Upper lobe of left lung (tissue), 4 donors: ENCODE data around the gene HES2.

ENCODE experiments used
- EP300 ChIP-seq, 4 donors: sonication (generic); formaldehyde crosslinking; IDR thresholded peaks; one replicate each; pipeline ENCODE4 v1.5.1; 2017; ENCODE audit warnings: antibody characterized with exemption in 4 of 4, control low read depth in 2 of 4
- POLR2A ChIP-seq, 4 donors: fragments of 450-650 bp; IDR thresholded peaks; one replicate each; pipeline ENCODE4 v1.5.1; 2016 to 2017; ENCODE audit warnings: antibody characterized with exemption in 4 of 4, mild to moderate bottlenecking in 2 of 4
- POLR2AphosphoS5 ChIP-seq, 2 donors: sonication (generic); formaldehyde crosslinking; IDR thresholded peaks; one replicate each; pipeline ENCODE4 v1.5.1; 2017; ENCODE audit warnings: antibody characterized with exemption in 2 of 2
- TF ChIP-seq, protein P1 (sequence below), 6 experiments: fragments of 450-650 bp in 4 of 6; fragments of 200-600 bp in 2 of 6; sonication (generic) in 2 of 6; IDR thresholded peaks; one replicate each; pipeline ENCODE4 v1.5.1; 2016 to 2019; ENCODE audit warnings: antibody characterized with exemption in 6 of 6

DNA sequence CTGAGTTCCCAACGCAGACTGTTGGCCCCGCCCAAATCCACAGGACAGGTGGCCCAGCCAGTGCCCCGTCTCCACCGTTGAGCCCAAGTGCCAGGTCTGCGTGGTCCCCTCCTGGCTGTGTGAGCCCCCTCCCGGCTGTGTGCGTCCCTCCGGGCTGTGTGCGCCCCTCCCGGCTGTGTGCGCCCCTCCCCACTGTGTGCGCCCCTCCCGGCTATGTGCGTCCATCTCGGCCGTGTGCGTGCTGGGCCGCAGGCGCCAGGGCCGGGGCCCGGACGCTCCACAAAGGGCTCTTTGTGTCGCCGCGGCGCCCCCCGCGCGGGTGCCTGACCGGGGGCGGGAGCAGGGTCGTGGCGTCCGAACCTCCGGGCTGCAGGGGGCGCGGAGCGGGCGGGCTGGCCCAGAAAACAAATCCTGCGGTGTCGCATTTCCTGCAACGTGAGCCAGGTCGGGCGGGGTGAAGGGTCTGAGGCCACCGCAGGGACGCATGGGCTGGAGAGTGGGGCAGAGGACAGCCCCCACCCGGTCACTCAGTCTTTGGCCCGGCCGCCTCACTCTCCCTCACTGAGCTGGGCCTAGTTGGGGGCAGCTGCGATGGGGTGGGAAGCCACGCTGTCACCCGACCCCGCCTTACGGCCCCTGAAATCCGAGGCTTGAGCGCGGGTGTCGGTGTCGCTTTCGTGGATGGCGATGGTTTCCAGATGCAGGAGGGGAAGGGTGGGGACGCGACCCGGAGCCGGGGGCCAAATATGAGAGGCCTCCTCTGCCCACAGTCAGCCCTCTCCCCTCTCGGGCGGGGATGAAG, 27.5 kb upstream of the HES2 start:
- TF ChIP-seq POLR2AphosphoS5 (IDR thresholded peaks at IDR 0.05) (no peak), POLR2A (IDR thresholded peaks at IDR 0.05) (no peak), EP300 (IDR thresholded peaks at IDR 0.05) (no peak)
- TF ChIP-seq, protein P1, sequence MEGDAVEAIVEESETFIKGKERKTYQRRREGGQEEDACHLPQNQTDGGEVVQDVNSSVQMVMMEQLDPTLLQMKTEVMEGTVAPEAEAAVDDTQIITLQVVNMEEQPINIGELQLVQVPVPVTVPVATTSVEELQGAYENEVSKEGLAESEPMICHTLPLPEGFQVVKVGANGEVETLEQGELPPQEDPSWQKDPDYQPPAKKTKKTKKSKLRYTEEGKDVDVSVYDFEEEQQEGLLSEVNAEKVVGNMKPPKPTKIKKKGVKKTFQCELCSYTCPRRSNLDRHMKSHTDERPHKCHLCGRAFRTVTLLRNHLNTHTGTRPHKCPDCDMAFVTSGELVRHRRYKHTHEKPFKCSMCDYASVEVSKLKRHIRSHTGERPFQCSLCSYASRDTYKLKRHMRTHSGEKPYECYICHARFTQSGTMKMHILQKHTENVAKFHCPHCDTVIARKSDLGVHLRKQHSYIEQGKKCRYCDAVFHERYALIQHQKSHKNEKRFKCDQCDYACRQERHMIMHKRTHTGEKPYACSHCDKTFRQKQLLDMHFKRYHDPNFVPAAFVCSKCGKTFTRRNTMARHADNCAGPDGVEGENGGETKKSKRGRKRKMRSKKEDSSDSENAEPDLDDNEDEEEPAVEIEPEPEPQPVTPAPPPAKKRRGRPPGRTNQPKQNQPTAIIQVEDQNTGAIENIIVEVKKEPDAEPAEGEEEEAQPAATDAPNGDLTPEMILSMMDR (IDR thresholded peaks at IDR 0.05), result no peak
